ENCODE data around the gene BICRAL.
"Not testable (repeated sequence)": the region's sequence is repeated elsewhere in the genome, so short reads cannot be mapped to it uniquely, and the experiment has no call there.

Gene BICRAL

DNA sequence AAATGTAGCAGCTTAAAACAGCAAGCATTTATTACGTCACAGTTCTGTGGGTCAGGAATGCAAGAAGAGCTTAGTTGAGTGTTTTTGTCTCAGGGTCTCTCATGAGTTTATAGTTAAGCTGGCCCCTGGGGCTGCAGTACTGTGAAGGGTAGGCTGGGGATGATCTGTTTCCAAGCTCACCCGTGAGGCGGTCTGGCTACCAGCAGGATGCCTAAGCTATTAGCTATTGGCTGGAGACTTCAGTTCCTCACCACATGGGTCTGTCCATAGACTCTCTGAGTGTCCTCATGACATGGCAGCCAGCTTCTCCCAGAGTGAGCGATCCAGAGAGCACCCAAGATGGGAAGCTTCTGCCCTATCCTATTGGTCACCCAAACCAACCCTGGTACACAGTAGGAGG, 12.8 kb upstream of the BICRAL start:
- TF ChIP-seq FOXK2 (IDR thresholded peaks at IDR 0.05) (no peak), FOXM1 (IDR thresholded peaks at IDR 0.05; ENCODE audit: borderline replicate concordance) (no peak), SP1 (IDR thresholded peaks at IDR 0.05) (no peak), NFRKB (IDR thresholded peaks at IDR 0.05) (no peak), L3MBTL2 (conservative IDR thresholded peaks at IDR 0.05) (no peak), HDGF (IDR thresholded peaks at IDR 0.05; ENCODE audit: borderline replicate concordance) (no peak), SUZ12 (IDR thresholded peaks at IDR 0.05) (no peak), ELF4 (IDR thresholded peaks at IDR 0.05) (no peak), BHLHE40 (IDR thresholded peaks at IDR 0.05; ENCODE audit: borderline replicate concordance) (no peak), TARDBP (IDR thresholded peaks at IDR 0.05) (no peak), CTBP1 (IDR thresholded peaks at IDR 0.05; ENCODE audit: borderline replicate concordance) (no peak), ARNT (IDR thresholded peaks at IDR 0.05) (no peak), FOXA1 (IDR thresholded peaks at IDR 0.05) (no peak), ZNF384 (IDR thresholded peaks at IDR 0.05) (no peak), LEF1 (IDR thresholded peaks at IDR 0.05; ENCODE audit: borderline replicate concordance) (no peak)
- TF ChIP-seq, protein P1, sequence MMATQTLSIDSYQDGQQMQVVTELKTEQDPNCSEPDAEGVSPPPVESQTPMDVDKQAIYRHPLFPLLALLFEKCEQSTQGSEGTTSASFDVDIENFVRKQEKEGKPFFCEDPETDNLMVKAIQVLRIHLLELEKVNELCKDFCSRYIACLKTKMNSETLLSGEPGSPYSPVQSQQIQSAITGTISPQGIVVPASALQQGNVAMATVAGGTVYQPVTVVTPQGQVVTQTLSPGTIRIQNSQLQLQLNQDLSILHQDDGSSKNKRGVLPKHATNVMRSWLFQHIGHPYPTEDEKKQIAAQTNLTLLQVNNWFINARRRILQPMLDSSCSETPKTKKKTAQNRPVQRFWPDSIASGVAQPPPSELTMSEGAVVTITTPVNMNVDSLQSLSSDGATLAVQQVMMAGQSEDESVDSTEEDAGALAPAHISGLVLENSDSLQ (IDR thresholded peaks at IDR 0.05) = no peak
- POLR2A ChIA-PET = interaction anchor here (2.4 to 4.9 kb wide), 2 partner anchors 13 to 23 kb away, joined by 11 to 33 read pairs; partner anchors contain the start of genes BICRAL and TBCC
- no peak for DNase-seq (ENCODE audit: extremely low spot score)
- CTCF ChIA-PET = no interaction called here

DNA sequence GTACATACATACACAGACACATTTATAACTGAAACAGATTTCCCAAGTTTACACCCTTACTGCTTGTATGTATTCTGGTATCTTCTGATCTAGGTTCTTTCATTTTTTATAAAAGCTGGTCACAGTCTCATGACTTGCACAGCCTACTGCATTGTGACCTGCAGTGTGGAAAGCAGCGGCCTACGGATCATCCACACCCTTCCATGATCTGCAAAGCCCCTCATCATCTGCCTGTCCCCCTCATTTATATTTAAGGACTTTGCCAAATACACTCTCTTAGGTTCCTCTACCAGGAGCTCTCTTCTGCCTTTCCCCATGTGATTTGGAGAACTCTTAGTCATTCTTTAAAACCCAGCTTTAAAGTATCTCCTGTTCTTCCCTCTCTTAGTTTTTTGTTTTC, 12.0 kb upstream of the BICRAL start:
- TF ChIP-seq NFRKB (IDR thresholded peaks at IDR 0.05) = no peak
- TF ChIP-seq ARNT (IDR thresholded peaks at IDR 0.05) = no peak
- TF ChIP-seq FOXM1 (IDR thresholded peaks at IDR 0.05; ENCODE audit: borderline replicate concordance) = no peak
- no peak for TF ChIP-seq ELF4 (IDR thresholded peaks at IDR 0.05)
- TF ChIP-seq FOXA1 (IDR thresholded peaks at IDR 0.05) = no peak
- TF ChIP-seq L3MBTL2 (conservative IDR thresholded peaks at IDR 0.05) = no peak
- no peak for TF ChIP-seq SP1 (IDR thresholded peaks at IDR 0.05)
- POLR2A ChIA-PET = interaction anchor here (2.4 to 4.9 kb wide), 2 partner anchors 12 to 24 kb away, joined by 11 to 33 read pairs; partner anchors contain the start of genes BICRAL and TBCC
- CTCF ChIA-PET = interaction anchor here (1.0 to 1.3 kb wide), 2 partner anchors 13 to 24 kb away, joined by 3 to 9 read pairs; partner anchors contain the start of genes BICRAL and TBCC
- no peak for DNase-seq (ENCODE audit: extremely low spot score)

GRCh38 chr6:42771741-42772100, 10.1 kb upstream of the BICRAL start:
- ChIA-PET CTCF (interaction anchor here (0.6 kb wide), 1 partner anchor 1454 kb away, joined by 3 read pairs; no protein-coding TSS in a partner anchor), POLR2A (interaction anchor here (4.9 kb wide), 1 partner anchor 10 kb away, joined by 33 read pairs; the partner anchor contains the start of gene BICRAL)
- DNase-seq (ENCODE audit: extremely low spot score) = no peak
- no peak for TF ChIP-seq FOXK2 (IDR thresholded peaks at IDR 0.05)

DNA sequence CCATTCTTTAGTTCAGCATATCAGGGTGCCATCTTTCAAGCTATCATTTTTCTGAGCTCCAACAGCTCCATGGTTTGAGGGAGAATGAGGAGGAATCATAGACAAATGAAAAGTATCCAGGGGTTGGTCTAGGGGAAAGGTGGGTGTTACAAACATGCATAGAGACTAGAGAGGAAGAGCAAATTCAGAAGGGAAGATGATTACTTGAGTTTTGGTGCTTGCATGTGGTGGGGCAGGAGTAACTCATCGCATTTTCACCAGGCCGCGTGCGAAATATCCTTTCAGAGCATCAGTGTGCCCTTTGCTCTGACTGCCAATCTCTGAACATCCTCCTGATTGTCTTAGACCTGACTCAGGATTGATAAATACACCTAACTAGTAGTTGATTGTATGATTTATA, 7.7 kb upstream of the BICRAL start:
- ChIA-PET POLR2A (interaction anchor here (1.5 kb wide), 1 partner anchor 7 kb away, joined by 7 read pairs; the partner anchor contains the start of gene BICRAL), CTCF (no interaction called here)
- TF ChIP-seq NFRKB (IDR thresholded peaks at IDR 0.05) (no peak), FOXK2 (IDR thresholded peaks at IDR 0.05) (no peak), FOXA1 (IDR thresholded peaks at IDR 0.05) (no peak), TARDBP (IDR thresholded peaks at IDR 0.05) (no peak), ARNT (IDR thresholded peaks at IDR 0.05) (no peak), SP1 (IDR thresholded peaks at IDR 0.05) (no peak), LEF1 (IDR thresholded peaks at IDR 0.05; ENCODE audit: borderline replicate concordance) (no peak), ZNF384 (IDR thresholded peaks at IDR 0.05) (no peak), HDGF (IDR thresholded peaks at IDR 0.05; ENCODE audit: borderline replicate concordance) (no peak), CTBP1 (IDR thresholded peaks at IDR 0.05; ENCODE audit: borderline replicate concordance) (no peak), SUZ12 (IDR thresholded peaks at IDR 0.05) (no peak), L3MBTL2 (conservative IDR thresholded peaks at IDR 0.05) (no peak), ELF4 (IDR thresholded peaks at IDR 0.05) (no peak)
- DNase-seq (ENCODE audit: extremely low spot score) = no peak

DNA sequence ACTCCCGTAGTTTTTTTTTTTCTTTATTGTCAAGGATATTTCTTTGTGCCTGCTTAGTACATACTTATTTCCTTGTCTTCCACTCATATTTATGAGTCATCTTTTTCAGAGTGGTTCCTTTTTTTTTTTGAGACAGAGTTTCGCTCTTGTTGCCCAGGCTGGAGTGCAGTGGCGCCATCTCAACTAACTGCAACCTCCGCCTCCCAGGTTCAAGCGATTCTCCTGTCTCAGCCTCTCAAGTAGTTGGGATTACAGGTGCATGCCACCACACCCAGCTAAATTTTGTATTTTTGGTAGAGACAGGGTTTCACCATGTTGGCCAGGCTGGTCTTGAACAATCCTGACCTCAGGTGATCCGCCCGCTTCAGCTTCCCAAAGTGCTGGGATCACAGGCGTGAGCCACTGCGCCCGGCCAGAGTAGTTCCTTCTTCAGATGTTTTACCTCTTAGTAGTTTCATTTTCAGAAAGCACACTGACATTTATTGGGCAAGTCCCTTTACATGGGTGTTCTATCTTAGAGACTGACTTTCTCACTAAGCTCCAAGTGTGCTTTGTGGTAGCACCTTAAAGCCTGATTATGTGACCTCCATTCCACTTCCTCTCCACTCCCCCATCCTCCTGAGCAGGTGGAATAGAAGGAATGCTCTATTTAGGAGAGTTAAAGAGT, 6.9 kb upstream of the BICRAL start:
- POLR2A ChIA-PET = not testable (repeated sequence)

DNA sequence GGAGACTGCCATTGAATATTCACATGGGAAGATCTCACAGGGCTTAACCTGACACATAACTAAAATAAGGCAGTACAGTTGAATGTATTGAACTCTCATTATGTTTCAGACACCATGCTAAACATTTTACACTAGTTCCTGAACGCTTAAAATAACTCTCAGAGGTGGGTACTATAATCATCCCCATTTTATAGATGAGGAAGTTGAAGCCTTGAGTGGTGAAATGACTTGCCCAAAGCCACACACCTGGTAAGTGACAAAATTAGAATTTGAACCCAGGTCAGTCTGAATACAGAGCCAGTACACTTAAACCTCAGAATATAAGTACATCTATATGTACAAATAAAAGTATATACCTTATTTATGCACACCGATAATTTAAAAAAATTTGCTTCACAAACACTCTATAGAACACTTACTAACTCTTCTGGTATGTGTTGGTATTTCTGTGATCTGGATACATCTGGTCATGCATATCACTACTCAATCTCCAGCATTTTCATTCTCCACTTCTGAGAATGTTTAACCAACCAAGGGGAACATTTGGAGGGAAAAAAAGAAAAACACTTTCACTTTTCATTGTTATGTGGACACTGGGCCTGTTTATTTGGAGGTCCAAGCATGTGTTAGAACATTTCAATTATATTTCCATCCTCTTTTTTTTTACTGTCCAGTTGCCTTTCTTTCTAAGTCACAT, 4.6 kb upstream of the BICRAL start:
- DNase-seq (ENCODE audit: extremely low spot score) = no peak
- POLR2A ChIA-PET = no interaction called here
- TF ChIP-seq SUZ12 (IDR thresholded peaks at IDR 0.05) (no peak), LEF1 (IDR thresholded peaks at IDR 0.05; ENCODE audit: borderline replicate concordance) (no peak)
- CTCF ChIA-PET = no interaction called here

More for the DNA sequence above, 6.9 kb upstream of the BICRAL start:
- DNase-seq (ENCODE audit: extremely low spot score); CTCF ChIA-PET: not testable (repeated sequence)

DNA sequence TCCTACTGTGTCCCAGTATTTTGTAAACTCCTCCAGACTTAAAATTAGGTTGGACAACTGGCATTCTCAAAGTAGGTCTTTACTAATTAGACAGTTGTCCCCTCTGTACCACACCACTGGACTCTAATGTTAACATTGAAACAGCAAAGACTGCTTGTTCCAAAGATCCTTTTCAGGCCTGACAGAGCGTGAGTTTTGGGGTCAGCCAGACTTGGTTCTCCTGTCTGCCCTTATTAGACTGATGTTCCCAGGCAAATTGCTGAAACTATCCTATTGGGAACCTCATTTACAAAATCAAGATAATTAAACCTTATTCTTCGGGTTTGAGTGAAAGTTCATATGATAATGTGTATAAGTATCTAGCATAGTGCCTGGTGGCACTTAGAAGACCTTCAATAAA, 3.7 kb upstream of the BICRAL start:
- DNase-seq (ENCODE audit: extremely low spot score) = no peak
- POLR2A ChIA-PET = interaction anchor here (9.7 kb wide), 1 partner anchor 31 kb away, joined by 128 read pairs; the partner anchor contains the start of gene TBCC
- TF ChIP-seq CTBP1 (IDR thresholded peaks at IDR 0.05; ENCODE audit: borderline replicate concordance) (no peak), ZNF384 (IDR thresholded peaks at IDR 0.05) (no peak), SP1 (IDR thresholded peaks at IDR 0.05) (no peak), FOXM1 (IDR thresholded peaks at IDR 0.05; ENCODE audit: borderline replicate concordance) (no peak), HDGF (IDR thresholded peaks at IDR 0.05; ENCODE audit: borderline replicate concordance) (no peak), FOXA1 (IDR thresholded peaks at IDR 0.05) (no peak), ARNT (IDR thresholded peaks at IDR 0.05) (no peak), TARDBP (IDR thresholded peaks at IDR 0.05) (no peak), FOXK2 (IDR thresholded peaks at IDR 0.05) (no peak), L3MBTL2 (conservative IDR thresholded peaks at IDR 0.05) (no peak), SUZ12 (IDR thresholded peaks at IDR 0.05) (no peak)
- TF ChIP-seq, protein P1 (IDR thresholded peaks at IDR 0.05) = no peak
- CTCF ChIA-PET = no interaction called here
